NB4 (cell line): ENCODE data around the gene ST3GAL4.

Source experiments
- DNase-seq: peaks from one replicate; pipeline ENCODE4 v3.0.0; 2010; ENCODE audit warnings: low read depth
- H3K4me3 ChIP-seq: one replicate; pipeline ENCODE4 v1.5.1; 2011; ENCODE audit warnings: mild to moderate bottlenecking, low read depth, low read length, moderate library complexity
- CTCF ChIP-seq: IDR thresholded peaks from one replicate; pipeline ENCODE4 v1.5.1; 2012; ENCODE audit warnings: low read depth, low read length
- MYC ChIP-seq: IDR thresholded peaks from 2 replicates; pipeline ENCODE4 v1.6.1; 2011; ENCODE audit warnings: low read depth, low read length
- POLR2A ChIP-seq: IDR thresholded peaks from 2 replicates; pipeline ENCODE4 v1.6.1; 2011; ENCODE audit warnings: mild to moderate bottlenecking; ENCODE audit not compliant: insufficient read length; ENCODE audit errors: extremely low read depth
- TF ChIP-seq, protein P1 (sequence below): IDR thresholded peaks from 2 replicates; pipeline ENCODE4 v1.6.1; 2011; ENCODE audit warnings: low read depth, low read length

The ST3GAL4 gene

GRCh38 chr11:126426820-126427749 lies 71.6 kb downstream of the ST3GAL4 start:
- peak; percentile 71 for DNase-seq
- no peak overlapping the region for H3K4me3 ChIP-seq
- TF ChIP-seq, protein P1, sequence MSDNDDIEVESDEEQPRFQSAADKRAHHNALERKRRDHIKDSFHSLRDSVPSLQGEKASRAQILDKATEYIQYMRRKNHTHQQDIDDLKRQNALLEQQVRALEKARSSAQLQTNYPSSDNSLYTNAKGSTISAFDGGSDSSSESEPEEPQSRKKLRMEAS = 0 out of 2 replicates have a peak, but pooled peaks have one; percentile 1
- no peak for TF ChIP-seq CTCF

DNA sequence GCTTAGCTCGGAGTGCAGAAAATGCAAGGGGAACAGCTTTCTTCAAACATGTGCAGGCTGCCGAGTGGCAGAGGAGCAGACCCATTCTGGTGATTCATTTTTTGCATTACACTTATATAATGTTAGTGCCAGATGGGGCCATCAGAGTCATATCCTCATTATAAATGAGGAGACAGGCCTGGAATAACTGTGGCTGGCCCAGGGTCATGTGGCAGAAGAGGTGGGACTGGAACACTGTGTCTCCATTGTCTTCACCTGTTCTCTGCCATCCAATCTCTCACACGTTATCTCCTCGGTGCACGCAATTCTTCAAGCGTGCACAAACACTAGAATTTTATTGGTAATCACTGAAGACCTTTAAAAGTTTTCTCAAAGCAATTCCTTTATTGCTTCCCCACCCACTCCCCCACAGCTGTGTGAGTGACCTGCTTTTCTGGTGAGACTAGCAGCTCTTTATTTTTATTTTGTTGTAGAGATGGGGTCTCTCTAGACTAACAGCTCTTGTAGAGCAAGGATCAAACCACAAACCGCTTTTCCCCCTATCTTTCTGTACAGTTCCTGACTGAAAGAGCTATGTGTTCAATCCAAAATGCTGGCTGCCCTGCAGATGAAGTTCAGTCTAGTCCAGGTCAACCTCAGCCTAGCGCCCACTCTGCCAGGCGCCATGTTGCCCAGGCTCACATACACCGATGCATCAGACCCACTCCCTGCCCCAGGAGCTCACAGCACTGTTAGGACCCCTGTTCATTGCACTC lies 75.3 kb downstream of the ST3GAL4 start:
- TF ChIP-seq MYC (no peak), POLR2A (no peak), CTCF (no peak)
- TF ChIP-seq, protein P1 = no peak
- no peak overlapping the region for H3K4me3 ChIP-seq
- no peak for DNase-seq

DNA sequence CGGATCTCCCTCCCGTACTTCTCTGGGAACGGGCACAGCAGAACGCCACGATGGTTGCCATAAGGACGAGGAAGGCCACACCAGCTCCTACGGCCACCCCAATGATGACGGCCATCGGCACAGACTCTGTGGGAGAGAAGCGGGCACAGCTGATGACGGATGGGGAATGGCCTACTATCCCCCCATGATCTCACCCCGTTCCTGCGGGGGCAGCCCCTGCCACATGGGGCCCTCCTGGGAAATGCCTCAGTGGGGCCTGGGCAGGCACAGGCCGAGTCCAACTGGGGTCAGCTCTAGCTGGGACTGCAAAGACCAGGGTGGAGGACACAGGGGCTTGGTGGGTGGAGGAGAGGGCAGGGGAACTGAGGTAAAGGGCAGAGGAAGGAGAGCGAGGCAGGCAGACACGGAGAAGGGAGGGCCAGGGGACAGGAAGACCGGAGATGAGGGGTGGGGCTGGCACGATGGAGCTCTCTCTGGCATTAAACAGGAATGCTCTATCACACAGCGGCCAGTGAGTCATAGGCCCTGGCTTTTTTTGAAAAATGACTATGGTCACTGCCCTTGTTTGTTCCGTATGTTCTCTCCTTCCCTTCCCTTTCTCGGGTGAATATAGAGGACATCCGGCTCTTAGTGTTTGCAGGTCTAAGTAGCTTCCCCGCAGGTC lies 76.0 kb downstream of the ST3GAL4 start:
- no peak for TF ChIP-seq CTCF
- no peak for TF ChIP-seq MYC
- TF ChIP-seq POLR2A = no peak
- TF ChIP-seq, protein P1 = no peak
- H3K4me3 ChIP-seq = no peak overlapping the region
- DNase-seq = no peak

DNA sequence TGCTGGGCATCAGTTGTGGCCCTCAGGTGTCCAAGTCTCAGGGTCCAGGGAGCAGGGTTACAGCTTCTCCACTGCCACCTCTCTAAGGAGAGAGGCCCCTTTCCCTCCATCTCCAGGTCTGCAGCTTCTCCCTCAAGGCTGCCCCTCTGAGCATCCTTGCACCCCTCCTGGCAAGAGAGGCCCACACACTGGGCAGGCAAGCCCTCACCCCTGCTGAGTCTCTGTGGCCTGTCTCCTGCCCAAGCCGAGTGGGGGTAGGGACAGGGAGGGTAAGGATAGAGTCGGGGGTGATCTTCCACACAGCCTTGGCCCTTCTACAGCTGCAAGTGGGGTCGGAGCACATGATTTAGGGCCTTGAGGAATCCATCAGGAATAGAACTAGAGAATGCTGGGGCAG lies 76.6 kb downstream of the ST3GAL4 start:
- no peak for DNase-seq
- no peak overlapping the region for H3K4me3 ChIP-seq
- TF ChIP-seq POLR2A (no peak), MYC (no peak), CTCF (no peak)
- TF ChIP-seq, protein P1 = no peak

DNA sequence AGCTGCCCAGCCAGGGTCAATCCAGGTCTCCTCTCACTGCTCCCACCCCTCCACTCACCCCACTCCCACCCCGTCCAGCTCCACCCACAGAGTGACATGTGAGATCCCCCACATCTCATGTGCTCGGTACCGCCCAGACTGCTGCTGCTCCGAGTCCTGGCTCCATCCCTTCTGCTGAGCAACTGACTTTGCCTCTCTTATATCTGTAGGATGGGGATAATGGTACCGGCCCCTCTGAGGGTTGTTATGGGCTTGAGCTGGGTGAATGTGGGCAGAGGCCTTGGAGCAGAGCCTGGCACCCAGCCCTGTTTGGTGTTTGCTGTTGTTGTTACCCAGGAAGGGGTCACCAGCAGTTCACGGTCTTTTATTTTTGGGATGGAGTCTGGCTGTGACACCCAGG lies 77.0 kb downstream of the ST3GAL4 start:
- TF ChIP-seq POLR2A (no peak), MYC (no peak), CTCF (no peak)
- TF ChIP-seq, protein P1 = no peak
- DNase-seq = no peak
- H3K4me3 ChIP-seq = no peak overlapping the region
